KMS-11 (cell line): ENCODE data around the gene NOBOX.

Experiments
- H2AFZ ChIP-seq: fragments of 200-600 bp; sonication (generic); 2 replicates; pipeline ENCODE4 v1.6.1; 2016; ENCODE audit warnings: antibody characterized with exemption, mixed run types, low read depth
- H3K27ac ChIP-seq: fragments of 200-600 bp; sonication (generic); 2 replicates; pipeline ENCODE4 v1.6.1; 2016; ENCODE audit warnings: mild to moderate bottlenecking, mixed run types
- H3K27me3 ChIP-seq: fragments of 200-600 bp; sonication (generic); 2 replicates; pipeline ENCODE4 v1.6.1; 2017; ENCODE audit warnings: mild to moderate bottlenecking, low read depth, mixed run types, moderate library complexity; ENCODE audit not compliant: insufficient read depth
- H3K36me3 ChIP-seq: fragments of 200-600 bp; sonication (generic); 2 replicates; pipeline ENCODE4 v1.6.1; 2017; ENCODE audit warnings: mild to moderate bottlenecking, mixed run types; ENCODE audit not compliant: insufficient read depth
- H3K4me1 ChIP-seq: fragments of 200-600 bp; sonication (generic); 2 replicates; pipeline ENCODE4 v1.6.1; 2016; ENCODE audit warnings: mild to moderate bottlenecking, low read depth, mixed run types; ENCODE audit not compliant: poor library complexity, severe bottlenecking
- H3K4me2 ChIP-seq: fragments of 200-600 bp; sonication (generic); 2 replicates; pipeline ENCODE4 v1.7.0; 2016; ENCODE audit warnings: mild to moderate bottlenecking, mixed run types
- H3K4me3 ChIP-seq: fragments of 200-600 bp; sonication (generic); IDR thresholded peaks from 2 replicates; pipeline ENCODE4 v1.6.1; 2017; ENCODE audit warnings: low read depth, low read length, mixed read lengths; ENCODE audit not compliant: insufficient read depth
- H3K79me2 ChIP-seq: fragments of 200-600 bp; sonication (generic); 2 replicates; pipeline ENCODE4 v1.6.1; 2016; ENCODE audit warnings: low read depth, mixed run types; ENCODE audit not compliant: insufficient read depth
- H3K9ac ChIP-seq: fragments of 200-600 bp; sonication (generic); 2 replicates; pipeline ENCODE4 v1.6.1; 2016; ENCODE audit warnings: mild to moderate bottlenecking, mixed run types
- H4K20me1 ChIP-seq: fragments of 200-600 bp; sonication (generic); 2 replicates; pipeline ENCODE4 v1.6.1; 2016; ENCODE audit warnings: mild to moderate bottlenecking, mixed run types; ENCODE audit not compliant: insufficient read depth
- TF ChIP-seq, protein P1 (sequence below): fragments of 200-600 bp; sonication (generic); conservative IDR thresholded peaks from 2 replicates; pipeline ENCODE4 v1.6.1; 2017; ENCODE audit warnings: low read depth, mild to moderate bottlenecking, antibody characterized with exemption, low read length, moderate library complexity, mixed read lengths

The NOBOX gene

DNA sequence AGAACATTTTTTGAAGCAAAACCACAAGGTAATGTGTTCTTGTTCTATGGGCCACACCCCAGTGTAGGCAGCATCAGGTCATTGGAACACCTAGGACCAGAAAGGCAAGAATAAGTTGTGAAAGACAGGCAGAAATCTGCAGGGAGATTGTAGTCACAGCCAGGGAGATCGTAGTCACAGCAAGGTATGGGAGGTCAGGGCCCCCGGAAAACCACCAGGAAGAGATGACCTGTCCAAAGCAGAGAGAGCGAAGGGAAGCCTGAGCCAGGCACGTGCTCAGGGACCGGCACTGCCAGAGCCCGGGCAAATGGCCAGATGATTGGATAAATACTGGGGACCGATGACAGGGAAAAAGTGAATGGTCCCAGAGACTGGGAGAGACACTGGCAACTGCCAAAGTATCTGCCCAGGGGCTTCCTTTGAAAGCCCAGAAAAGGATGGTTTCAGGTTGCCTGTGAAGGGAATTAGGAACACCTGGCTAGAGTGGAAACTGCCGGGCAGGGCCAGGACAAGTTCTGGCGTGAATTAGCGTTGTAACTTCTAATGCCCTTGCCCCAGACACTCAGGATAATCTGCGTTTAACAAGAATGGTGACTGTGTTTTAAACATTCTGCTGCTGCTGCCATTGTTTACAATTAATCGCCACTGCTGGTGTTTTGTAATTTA, 3.9 kb upstream of the NOBOX start:
- H3K36me3 ChIP-seq = no peaks in the 10 kb centered on the region
- no peaks in the 10 kb centered on the region for H3K27me3 ChIP-seq
- no peak overlapping the region for H2AFZ ChIP-seq
- H3K4me1 ChIP-seq = no peaks in the 10 kb centered on the region
- H3K27ac ChIP-seq = no peak overlapping the region
- H3K9ac ChIP-seq = no peak overlapping the region
- H3K4me3 ChIP-seq = no peak overlapping the region
- TF ChIP-seq, protein P1, sequence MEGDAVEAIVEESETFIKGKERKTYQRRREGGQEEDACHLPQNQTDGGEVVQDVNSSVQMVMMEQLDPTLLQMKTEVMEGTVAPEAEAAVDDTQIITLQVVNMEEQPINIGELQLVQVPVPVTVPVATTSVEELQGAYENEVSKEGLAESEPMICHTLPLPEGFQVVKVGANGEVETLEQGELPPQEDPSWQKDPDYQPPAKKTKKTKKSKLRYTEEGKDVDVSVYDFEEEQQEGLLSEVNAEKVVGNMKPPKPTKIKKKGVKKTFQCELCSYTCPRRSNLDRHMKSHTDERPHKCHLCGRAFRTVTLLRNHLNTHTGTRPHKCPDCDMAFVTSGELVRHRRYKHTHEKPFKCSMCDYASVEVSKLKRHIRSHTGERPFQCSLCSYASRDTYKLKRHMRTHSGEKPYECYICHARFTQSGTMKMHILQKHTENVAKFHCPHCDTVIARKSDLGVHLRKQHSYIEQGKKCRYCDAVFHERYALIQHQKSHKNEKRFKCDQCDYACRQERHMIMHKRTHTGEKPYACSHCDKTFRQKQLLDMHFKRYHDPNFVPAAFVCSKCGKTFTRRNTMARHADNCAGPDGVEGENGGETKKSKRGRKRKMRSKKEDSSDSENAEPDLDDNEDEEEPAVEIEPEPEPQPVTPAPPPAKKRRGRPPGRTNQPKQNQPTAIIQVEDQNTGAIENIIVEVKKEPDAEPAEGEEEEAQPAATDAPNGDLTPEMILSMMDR = no peak
- H4K20me1 ChIP-seq = no peaks in the 10 kb centered on the region
- no peak overlapping the region for H3K4me2 ChIP-seq
- H3K79me2 ChIP-seq = no peaks in the 10 kb centered on the region

DNA sequence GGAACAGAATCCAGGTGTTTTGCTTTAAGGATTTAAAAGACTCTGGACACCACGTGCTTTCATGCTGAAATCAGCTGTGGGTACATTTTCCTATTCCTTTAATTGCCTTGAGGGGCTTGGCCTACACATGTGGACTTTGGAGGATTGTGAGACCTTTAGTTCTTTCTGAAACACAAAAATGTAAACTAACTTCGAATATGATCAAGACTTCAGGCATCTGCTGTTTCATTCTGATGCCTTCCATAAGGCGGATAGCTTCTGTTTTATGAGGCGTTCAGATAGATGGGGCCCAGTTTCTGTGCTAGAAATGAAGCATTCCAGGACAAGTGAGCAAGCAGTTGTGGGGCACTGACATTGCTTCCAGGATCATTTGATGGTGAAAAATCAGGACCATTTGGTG, 1.5 kb upstream of the NOBOX start:
- no peaks in the 10 kb centered on the region for H3K36me3 ChIP-seq
- no peak overlapping the region for H2AFZ ChIP-seq
- TF ChIP-seq, protein P1 = no peak
- no peak overlapping the region for H3K4me3 ChIP-seq
- no peak overlapping the region for H3K9ac ChIP-seq
- H3K4me1 ChIP-seq = no peaks in the 10 kb centered on the region
- H3K4me2 ChIP-seq = no peak overlapping the region
- H3K27me3 ChIP-seq = no peaks in the 10 kb centered on the region
- H4K20me1 ChIP-seq = no peaks in the 10 kb centered on the region
- no peak overlapping the region for H3K27ac ChIP-seq
- H3K79me2 ChIP-seq = no peaks in the 10 kb centered on the region

DNA sequence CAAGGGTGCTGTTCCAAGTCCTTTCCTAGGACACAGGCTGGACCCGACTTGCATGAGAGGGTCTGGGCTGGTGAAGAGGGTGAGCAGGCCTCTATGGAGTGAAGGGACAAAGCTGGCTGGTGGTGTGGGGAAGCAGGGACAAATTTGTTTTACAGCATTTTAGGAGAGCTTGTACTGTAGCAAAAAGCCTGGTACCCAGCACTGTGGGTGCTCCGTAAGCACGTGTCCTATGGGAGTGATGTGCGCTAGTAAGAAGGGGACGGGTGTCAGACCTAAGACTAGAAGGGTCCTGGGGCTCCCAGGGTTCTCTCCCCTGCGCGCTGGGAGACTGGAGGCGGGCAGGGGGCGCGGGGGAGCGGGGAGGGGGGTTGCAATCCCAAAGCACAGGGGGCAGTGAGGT, 391 bp downstream of the NOBOX start:
- H3K9ac ChIP-seq = no peak overlapping the region
- no peaks in the 10 kb centered on the region for H3K36me3 ChIP-seq
- TF ChIP-seq, protein P1 = no peak
- no peaks in the 10 kb centered on the region for H3K79me2 ChIP-seq
- no peak overlapping the region for H2AFZ ChIP-seq
- no peak overlapping the region for H3K27ac ChIP-seq
- H3K4me3 ChIP-seq = no peak overlapping the region
- H3K27me3 ChIP-seq = no peaks in the 10 kb centered on the region
- H3K4me1 ChIP-seq = no peaks in the 10 kb centered on the region
- H3K4me2 ChIP-seq = no peak overlapping the region
- no peaks in the 10 kb centered on the region for H4K20me1 ChIP-seq

DNA sequence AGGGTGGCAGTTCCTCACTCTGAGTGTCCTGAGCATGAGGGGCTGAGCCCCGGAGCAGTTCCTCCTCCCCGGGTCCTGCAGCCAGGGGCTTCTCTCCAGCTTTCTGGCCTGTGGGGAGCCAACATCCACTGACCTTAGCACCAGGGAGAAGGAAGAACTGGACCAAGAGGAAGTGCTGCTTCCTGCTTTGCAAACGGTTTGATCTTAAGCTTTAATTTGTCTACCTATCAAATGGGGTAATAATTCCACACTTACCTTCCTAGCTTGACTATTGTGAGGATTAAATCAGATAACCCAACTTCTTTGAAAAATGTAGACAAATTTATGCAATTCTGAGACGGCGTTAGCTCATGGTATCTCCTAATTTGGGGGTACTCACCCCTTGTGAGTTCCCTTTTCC, 2.0 kb downstream of the NOBOX start:
- no peaks in the 10 kb centered on the region for H3K36me3 ChIP-seq
- TF ChIP-seq, protein P1 = no peak
- H3K9ac ChIP-seq = no peak overlapping the region
- no peak overlapping the region for H3K4me3 ChIP-seq
- H4K20me1 ChIP-seq = no peaks in the 10 kb centered on the region
- no peaks in the 10 kb centered on the region for H3K4me1 ChIP-seq
- no peaks in the 10 kb centered on the region for H3K27me3 ChIP-seq
- no peak overlapping the region for H3K4me2 ChIP-seq
- H2AFZ ChIP-seq = no peak overlapping the region
- H3K79me2 ChIP-seq = no peaks in the 10 kb centered on the region
- H3K27ac ChIP-seq = no peak overlapping the region
